ENCODE results near the gene ERVFRD-1.
"Not testable (repeated sequence)": the region's sequence is repeated elsewhere in the genome, so short reads cannot be mapped to it uniquely, and the experiment has no call there.

ERVFRD-1 gene

GRCh38 chr6:11087141-11087812 is 24.2 kb downstream of the ERVFRD-1 start:
- not testable (repeated sequence) for DNase-seq

GRCh38 chr6:11085758-11086435 is 25.6 kb downstream of the ERVFRD-1 start:
- DNase-seq = no peak

GRCh38 chr6:11083956-11084355 is 27.6 kb downstream of the ERVFRD-1 start:
- no peak for DNase-seq

- no peak for DNase-seq
Observed at GRCh38 chr6:11083491-11083890, 28.0 kb downstream of the ERVFRD-1 start.

GRCh38 chr6:11080296-11080695 is 31.2 kb downstream of the ERVFRD-1 start:
- DNase-seq = no peak

GRCh38 chr6:11078266-11078665 is 33.3 kb downstream of the ERVFRD-1 start:
- DNase-seq = no peak

- DNase-seq = no peak
Observed at GRCh38 chr6:11076540-11076939, 35.0 kb downstream of the ERVFRD-1 start.

GRCh38 chr6:11072101-11072500 is 39.4 kb downstream of the ERVFRD-1 start:
- DNase-seq = no peak

- no peak for DNase-seq
Observed at GRCh38 chr6:11069760-11070159, 41.8 kb downstream of the ERVFRD-1 start.

- DNase-seq = no peak
Observed at GRCh38 chr6:11067348-11067747, 44.2 kb downstream of the ERVFRD-1 start.

GRCh38 chr6:11066505-11067347 is 44.8 kb downstream of the ERVFRD-1 start:
- no peak for DNase-seq

- DNase-seq = no peak
Observed at GRCh38 chr6:11065436-11066202, 45.9 kb downstream of the ERVFRD-1 start.

GRCh38 chr6:11064836-11065235 is 46.7 kb downstream of the ERVFRD-1 start:
- peak; percentile 39 to 71 for DNase-seq

GRCh38 chr6:11062715-11063114 is 48.8 kb downstream of the ERVFRD-1 start:
- DNase-seq = peak in 1 of 2 donors; percentile 13

- no peak for DNase-seq
Observed at GRCh38 chr6:11062083-11062482, 49.4 kb downstream of the ERVFRD-1 start.

GRCh38 chr6:11058406-11058805 is 53.1 kb downstream of the ERVFRD-1 start:
- no peak for DNase-seq

GRCh38 chr6:11056871-11057270 is 54.7 kb downstream of the ERVFRD-1 start:
- no peak for DNase-seq

- DNase-seq = no peak
Observed at GRCh38 chr6:11055127-11055627, 56.3 kb downstream of the ERVFRD-1 start.

- DNase-seq = no peak
Observed at GRCh38 chr6:11054722-11055121, 56.8 kb downstream of the ERVFRD-1 start.

GRCh38 chr6:11053307-11053706 is 58.2 kb downstream of the ERVFRD-1 start:
- no peak for DNase-seq
